Panc1 (cell line): Measurements from ENCODE around the gene KCNN2.

Experiments
- POLR2AphosphoS5 ChIP-seq: IDR thresholded peaks from 2 replicates; pipeline ENCODE4 v1.6.1; 2012; ENCODE audit warnings: mild to moderate bottlenecking, low read depth, low read length, moderate library complexity
- SIN3A ChIP-seq: IDR thresholded peaks from 2 replicates; pipeline ENCODE4 v1.6.1; 2012; ENCODE audit warnings: low read depth, mild to moderate bottlenecking, low read length, moderate library complexity, borderline replicate concordance; ENCODE audit not compliant: insufficient read depth
- TCF7L2 ChIP-seq: IDR thresholded peaks from 2 replicates; pipeline ENCODE4 v1.6.1; 2011; ENCODE audit warnings: mild to moderate bottlenecking, low read depth, low read length, inconsistent platforms
- TF ChIP-seq, protein P1 (sequence below): fragments of 450-650 bp; IDR thresholded peaks from 2 replicates; pipeline ENCODE4 v1.5.1; 2017; ENCODE audit warnings: mild to moderate bottlenecking
- TF ChIP-seq, protein P2 (sequence below), 2 experiments: IDR thresholded peaks; 2 replicates each; pipeline ENCODE4 v1.6.1; 2011 to 2012; ENCODE audit warnings: low read depth in 2 of 2, control low read depth in 1 of 2, low read length in 1 of 2, mild to moderate bottlenecking in 1 of 2, moderate library complexity in 1 of 2; ENCODE audit not compliant: insufficient read depth in 1 of 2

DNA sequence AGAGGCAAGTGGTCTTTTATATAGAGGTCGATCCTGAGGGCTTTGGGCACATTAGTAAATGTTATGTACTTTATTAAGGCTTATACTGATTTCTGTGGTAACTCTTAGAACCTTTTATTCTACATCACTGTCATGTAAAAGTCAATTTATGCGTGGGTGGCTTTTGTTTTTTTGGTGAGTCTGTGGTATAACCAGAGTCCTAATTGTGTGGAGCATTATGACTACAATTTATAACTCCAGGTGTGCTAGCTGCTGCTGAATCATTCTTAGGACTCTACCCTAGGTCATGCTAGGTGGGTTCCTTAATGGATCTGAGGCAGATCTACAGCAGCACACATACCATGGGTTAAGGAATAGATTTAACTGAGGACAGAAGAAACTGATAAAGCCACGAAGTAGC is 33.9 kb upstream of the KCNN2 start:
- TF ChIP-seq, protein P1, sequence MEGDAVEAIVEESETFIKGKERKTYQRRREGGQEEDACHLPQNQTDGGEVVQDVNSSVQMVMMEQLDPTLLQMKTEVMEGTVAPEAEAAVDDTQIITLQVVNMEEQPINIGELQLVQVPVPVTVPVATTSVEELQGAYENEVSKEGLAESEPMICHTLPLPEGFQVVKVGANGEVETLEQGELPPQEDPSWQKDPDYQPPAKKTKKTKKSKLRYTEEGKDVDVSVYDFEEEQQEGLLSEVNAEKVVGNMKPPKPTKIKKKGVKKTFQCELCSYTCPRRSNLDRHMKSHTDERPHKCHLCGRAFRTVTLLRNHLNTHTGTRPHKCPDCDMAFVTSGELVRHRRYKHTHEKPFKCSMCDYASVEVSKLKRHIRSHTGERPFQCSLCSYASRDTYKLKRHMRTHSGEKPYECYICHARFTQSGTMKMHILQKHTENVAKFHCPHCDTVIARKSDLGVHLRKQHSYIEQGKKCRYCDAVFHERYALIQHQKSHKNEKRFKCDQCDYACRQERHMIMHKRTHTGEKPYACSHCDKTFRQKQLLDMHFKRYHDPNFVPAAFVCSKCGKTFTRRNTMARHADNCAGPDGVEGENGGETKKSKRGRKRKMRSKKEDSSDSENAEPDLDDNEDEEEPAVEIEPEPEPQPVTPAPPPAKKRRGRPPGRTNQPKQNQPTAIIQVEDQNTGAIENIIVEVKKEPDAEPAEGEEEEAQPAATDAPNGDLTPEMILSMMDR = no peak
- TF ChIP-seq TCF7L2 = no peak
- no peak for TF ChIP-seq POLR2AphosphoS5
- TF ChIP-seq, protein P2, sequence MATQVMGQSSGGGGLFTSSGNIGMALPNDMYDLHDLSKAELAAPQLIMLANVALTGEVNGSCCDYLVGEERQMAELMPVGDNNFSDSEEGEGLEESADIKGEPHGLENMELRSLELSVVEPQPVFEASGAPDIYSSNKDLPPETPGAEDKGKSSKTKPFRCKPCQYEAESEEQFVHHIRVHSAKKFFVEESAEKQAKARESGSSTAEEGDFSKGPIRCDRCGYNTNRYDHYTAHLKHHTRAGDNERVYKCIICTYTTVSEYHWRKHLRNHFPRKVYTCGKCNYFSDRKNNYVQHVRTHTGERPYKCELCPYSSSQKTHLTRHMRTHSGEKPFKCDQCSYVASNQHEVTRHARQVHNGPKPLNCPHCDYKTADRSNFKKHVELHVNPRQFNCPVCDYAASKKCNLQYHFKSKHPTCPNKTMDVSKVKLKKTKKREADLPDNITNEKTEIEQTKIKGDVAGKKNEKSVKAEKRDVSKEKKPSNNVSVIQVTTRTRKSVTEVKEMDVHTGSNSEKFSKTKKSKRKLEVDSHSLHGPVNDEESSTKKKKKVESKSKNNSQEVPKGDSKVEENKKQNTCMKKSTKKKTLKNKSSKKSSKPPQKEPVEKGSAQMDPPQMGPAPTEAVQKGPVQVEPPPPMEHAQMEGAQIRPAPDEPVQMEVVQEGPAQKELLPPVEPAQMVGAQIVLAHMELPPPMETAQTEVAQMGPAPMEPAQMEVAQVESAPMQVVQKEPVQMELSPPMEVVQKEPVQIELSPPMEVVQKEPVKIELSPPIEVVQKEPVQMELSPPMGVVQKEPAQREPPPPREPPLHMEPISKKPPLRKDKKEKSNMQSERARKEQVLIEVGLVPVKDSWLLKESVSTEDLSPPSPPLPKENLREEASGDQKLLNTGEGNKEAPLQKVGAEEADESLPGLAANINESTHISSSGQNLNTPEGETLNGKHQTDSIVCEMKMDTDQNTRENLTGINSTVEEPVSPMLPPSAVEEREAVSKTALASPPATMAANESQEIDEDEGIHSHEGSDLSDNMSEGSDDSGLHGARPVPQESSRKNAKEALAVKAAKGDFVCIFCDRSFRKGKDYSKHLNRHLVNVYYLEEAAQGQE (IDR thresholded peaks at IDR 0.05; ENCODE audit: insufficient read depth in 1 of 2, low read depth in 2 of 2, low read length in 1 of 2) = no peak
- TF ChIP-seq SIN3A = no peak
